NCI-H460 (cell line): Measurements from ENCODE around the gene OSGEP. TPM values are rescaled to one million over a fixed set of nuclear protein-coding genes. Genes with fewer than 3 reads are reported as not detected.
"Not testable (repeated sequence)": the region's sequence is repeated elsewhere in the genome, so short reads cannot be mapped to it uniquely, and the experiment has no call there.

Experiments
- DNase-seq: peaks from one replicate; pipeline ENCODE4 v3.0.0-alpha.2; 2016; ENCODE audit warnings: low read depth; ENCODE audit errors: extremely low read depth
- total RNA-seq: library from RNA; depleted of rRNA; stranded (reverse); fragments of >200 nt; shearing (Covaris generic); gene quantifications from 2 replicates; pipeline ENCODE4 v1.2.3, GENCODE V29; 2014

OSGEP gene
- total RNA-seq, 1 experiment from 2014 or later: 32.6 TPM

DNA sequence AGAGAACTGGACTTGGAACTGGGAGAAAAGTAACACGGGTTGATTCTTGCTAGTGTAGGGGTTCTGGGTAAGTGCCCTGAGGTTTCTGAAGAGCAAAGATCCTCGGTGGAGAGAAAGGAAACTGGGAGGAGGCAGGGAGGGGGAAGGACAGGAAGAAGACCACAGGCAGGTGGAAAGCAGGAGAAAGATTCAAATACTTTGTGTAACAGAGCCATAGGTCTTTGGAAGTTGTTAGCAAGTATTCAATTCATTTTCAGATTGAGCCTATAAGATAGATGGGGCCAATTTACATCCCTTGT lies 15.9 kb upstream of the OSGEP start:
- no peak for DNase-seq

DNA sequence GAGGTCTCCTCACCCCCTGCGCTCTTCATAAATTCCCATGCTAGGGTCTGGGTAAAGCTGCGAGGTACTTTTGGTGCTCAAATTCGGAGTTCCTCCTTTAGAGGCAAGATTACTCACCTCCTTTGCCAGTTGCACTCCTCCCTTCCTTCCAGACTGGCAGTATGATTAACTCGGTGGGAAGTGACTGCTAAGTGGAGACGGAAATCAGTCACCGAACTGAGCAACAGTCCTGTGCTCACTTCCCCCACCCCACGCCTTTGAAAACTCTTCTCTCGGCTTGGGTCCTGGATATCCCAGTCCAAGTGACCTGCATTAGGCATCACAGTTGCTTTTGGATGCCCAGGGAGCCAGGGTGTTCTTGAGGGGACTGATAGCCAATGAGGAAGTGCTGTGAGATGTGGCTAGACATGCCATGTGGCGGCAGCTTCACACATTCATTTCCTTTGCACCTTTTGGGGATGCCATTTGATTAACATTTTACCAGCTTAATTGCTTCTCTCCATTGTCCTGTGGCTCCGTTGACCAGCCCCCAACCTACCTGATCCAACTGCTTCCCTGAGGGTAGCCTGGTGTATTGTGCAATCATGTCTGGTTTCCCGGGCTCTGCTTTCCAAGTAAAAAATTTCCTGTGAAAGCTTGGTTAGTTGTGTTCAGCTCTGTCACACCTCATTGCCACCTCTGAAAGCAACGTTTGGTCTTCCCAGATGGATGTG lies 15.4 kb upstream of the OSGEP start:
- DNase-seq: peak; percentile 54

DNA sequence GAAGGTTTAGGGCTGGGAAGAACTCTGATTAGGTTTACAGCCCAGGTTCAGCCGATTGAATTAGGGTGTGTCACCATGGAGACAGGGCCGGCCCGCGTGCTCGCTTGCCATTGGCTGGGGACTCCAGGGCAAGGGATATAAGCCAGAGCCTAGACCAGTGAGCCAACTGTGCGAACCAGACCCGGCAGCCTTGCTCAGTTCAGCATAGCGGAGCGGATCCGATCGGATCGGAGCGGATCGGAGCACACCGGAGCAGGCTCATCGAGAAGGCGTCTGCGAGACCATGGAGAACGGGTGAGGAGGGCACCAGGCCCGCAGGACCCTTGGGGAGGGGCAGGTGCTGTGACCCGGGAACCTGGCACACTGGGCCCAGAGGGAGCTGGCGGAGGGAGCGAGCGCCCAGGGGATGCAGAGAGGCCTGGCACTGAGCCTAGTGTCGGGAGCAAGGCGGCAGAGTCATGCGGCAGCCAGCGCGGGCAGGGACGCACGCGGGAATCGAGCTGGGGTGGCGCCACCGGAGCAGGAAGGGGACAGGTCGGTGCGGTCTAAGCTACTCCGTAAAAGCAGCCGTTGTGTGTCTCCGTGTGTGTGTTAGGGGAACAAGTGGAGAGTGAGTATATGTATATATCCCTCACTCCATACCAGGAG lies 14.8 kb upstream of the OSGEP start, which contains the start of gene PNP:
Gene PNP (plus strand): TSS at position 165 of the 648 bp plus-strand sequence. CDS start 119 bp downstream, at position 284.
- DNase-seq: peak; percentile 88

DNA sequence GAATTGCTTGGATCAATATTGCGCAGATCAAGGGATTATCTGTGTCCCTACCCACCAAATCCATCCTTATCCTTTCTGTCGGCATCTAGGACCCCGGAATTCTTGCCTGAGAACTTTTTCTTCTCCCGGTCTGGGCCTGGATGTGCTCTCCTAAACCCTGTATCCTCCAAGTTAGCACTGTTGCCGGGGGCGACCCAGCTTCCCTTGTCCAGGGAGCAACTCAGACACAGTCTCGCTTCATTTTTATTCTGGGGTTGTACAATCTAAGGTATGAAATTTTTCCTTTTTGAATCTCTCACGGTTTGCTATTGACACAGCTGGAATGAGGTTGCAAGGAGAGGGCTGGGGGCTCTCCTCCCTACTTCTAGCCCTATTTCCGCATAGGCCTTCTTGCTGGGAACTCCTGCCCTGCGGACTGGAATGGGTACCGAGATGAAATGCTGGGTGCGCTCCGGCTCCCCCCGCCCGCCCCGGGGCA lies 14.2 kb upstream of the OSGEP start:
- DNase-seq: no peak

DNA sequence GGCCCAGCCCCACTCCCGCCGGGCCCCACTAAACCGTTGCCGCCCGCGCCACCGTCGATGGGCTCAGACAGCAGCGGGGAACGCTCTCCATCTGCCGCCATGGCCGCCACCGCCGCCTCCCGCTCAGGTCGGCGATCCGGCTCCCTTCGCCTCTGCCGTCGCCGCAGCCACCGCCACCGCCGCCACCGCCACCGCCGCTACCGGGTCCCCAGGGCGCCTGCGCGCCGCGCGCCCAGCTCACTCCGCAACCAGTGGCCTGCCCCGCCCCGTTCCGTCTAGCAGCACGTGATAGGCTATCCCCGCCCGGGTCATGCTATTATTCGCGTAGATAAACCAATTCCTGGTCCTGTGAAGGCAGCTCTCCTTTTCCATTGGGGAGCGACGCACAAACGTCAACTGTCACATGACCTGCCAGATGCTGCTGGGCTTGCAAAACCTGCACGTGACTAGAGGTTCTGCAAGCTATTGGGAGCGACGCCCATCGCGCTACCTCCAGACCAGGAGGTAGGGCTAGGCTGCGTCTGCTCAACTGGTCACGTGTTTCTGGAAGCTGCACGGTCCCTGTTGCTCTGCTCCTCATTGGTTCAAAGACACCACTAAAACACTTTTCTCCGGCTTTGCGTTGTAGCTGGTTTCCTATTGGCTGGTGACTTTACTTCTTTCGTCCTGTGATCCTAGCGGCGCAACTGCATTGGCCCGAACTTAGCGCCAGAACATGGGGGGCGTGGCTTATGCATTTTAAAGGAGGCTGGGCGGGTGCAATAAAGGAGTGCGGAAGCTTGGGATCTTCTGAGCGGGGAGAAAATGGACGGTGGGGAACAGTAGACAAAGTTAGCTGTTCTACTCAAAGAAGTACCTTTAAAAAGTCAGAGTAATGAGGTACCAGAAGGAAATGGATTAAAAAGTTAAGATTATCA lies 6.9 kb upstream of the OSGEP start, which contains the start of gene PIP4P1:
Gene PIP4P1 (minus strand): TSS at position 210 of the 917 bp plus-strand sequence. CDS start 109 bp downstream, at position 101.
- DNase-seq: peak; percentile 100

DNA sequence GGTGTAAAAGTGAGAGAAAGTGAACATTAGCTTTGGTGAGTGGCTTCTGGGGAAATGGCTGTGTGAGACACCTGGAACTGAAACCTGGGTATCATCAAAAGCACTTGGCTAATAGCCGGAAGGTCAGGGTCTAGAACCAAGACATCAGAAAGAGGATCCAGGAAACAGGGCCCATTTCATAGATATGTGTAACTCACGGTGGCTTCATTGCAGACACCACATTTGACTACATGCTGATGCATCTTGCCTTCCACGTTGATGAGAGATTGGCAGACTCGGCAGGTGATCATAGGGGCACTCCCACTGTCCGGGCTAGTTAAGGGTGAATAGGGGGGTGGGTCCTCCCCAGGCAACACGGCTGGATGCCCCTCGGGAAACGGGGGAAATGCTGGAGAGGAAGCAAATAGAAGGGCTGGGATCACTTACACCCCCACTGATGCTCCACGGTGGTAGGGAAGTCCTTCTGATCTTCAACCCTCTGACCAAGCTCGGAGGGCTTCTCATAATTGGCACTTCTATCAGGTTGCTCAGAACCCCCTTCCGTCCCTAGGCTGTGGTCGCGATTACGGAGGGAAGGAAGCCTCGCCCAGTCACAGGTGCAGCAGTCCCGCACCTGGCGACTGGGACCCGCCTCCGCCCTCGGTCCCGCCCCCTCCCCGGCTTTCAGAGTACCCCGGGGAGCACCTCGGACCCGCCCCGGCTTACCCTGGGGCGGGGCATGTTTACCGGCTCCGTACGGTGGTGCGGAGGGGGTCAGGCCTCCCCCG lies 6.0 kb upstream of the OSGEP start:
- DNase-seq: no peak

DNA sequence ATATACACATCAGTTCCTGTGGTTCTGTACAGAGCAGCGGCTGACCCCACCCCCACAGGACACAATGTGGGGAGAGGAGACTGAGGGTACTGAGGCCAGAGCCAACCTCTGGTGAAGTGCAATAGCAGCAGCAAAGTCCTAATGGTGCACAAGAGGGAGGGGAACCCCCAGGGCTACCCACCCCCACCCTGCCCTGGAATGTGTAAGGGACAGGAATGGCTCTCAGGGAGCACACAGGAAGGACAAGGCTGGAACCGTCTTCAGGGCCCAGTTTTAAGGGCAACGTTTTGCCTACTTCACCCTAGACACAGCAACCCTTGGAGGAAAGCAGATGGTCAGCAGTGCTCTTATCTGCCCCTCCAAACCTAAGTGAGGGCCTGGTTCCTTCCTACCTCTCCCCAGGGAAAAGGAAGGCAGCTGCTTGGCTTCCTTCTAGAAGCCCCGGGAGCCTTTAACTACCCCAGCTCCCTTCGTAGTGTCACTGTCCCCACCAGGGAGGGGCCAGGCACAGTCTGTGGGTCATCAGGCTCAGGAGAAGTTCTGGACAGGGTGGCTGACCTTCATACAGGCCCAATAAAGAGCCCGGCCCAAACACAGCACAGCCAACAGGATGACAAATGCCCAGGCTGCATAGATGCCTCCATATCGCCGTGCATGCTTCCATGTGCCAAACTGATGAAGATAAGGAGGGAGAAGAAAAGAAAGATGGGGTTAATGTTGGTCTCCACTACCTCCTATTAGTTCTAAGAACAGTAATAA lies 3.6 kb upstream of the OSGEP start:
- DNase-seq: no peak

DNA sequence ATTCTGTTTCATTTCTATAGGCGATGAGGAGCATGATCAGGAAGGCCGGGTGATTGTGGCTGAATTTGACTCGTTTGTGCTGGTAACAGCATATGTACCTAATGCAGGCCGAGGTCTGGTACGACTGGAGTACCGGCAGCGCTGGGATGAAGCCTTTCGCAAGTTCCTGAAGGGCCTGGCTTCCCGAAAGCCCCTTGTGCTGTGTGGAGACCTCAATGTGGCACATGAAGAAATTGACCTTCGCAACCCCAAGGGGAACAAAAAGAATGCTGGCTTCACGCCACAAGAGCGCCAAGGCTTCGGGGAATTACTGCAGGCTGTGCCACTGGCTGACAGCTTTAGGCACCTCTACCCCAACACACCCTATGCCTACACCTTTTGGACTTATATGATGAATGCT lies 2.4 kb upstream of the OSGEP start:
- no peak for DNase-seq

DNA sequence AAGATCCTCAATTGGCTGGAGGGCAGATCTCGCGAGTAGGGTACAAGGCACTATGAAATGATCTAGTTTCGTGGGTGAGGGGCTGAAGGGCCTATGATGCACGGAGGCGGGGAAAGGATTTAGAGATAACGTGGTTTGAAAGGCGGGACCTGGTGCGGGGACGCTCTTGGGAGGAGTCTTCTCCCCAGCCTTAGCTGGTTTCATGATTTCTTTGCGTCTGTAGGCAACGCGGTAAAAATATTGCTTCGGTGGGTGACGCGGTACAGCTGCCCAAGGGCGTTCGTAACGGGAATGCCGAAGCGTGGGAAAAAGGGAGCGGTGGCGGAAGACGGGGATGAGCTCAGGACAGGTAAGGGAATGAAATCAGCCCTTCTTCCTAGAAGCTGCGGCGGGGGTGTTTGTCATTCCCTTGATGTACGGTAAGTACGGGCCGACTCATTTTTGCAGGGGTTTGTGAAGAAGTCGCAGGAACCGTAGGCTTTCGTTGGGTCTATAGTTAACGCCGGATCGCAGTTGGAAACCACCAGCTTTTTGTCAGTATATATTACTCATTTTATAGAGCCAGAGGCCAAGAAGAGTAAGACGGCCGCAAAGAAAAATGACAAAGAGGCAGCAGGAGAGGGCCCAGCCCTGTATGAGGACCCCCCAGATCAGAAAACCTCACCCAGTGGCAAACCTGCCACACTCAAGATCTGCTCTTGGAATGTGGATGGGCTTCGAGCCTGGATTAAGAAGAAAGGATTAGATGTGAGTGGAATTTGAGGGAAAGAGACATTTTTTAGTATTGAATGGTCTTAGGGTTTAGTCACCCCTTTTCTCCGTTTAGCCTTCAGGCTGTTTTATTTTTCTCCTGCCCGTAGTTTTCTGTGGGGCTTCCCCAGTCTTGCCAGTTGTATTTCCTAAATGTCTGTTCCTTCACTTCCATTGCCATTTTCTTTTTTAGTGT lies 1.0 kb upstream of the OSGEP start:
- DNase-seq: peak; percentile 67

DNA sequence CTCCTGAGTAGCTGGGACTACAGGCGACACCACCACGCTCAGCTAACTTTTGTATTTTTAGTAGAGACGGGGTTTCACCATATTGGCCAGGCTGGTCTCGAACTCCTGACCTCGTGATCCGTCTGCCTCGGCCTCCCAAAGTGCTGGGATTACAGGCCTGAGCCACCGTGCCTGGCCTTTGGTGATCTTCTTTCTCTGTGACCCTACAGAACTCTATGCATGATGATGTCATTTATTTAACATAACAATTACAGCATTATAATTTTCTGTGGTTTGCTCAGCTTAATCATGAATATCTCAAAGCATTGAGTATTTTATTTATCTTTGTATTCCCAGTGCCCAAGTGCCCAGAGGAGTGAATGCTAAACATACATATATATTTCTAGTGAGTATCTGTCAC lies 1.8 kb downstream of the OSGEP start:
- not testable (repeated sequence) for DNase-seq

DNA sequence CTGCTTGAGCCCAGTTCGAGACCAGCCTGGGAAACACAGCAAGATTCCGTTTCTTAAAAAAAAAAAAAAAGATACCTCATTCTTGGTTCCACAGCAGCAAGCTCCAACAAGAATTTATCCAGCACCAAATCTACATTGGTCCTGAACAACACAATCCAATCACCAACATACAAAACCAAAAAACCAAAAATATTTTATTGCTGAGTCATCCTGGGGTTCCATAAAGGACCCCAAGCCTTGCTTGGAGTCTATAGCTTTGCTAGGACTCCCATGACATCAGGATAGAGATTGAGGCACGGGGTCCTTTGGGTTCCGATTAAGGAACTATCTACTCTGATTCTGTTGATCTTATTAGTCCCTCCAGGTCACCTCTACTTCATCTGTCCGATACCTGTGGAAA lies 7.7 kb downstream of the OSGEP start:
- no peak for DNase-seq

DNA sequence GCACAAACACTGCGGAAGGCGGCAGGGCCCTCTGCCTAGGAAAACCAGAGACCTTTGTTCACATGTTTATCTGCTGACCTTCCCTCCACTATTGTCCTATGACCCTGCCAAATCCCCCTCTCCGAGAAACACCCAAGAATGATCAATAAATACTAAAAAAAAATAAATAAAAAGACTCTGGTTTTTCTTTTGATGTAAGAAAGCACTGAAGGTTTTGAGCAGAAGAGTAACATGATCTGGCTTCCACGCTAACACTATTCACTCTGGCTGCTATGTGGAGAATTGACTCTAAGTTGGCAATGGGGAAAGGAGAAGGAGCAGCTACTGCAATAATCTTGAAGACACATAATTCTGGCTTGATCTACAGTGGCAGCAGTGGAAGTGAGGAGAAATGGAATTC lies 11.0 kb downstream of the OSGEP start:
- not testable (repeated sequence) for DNase-seq

DNA sequence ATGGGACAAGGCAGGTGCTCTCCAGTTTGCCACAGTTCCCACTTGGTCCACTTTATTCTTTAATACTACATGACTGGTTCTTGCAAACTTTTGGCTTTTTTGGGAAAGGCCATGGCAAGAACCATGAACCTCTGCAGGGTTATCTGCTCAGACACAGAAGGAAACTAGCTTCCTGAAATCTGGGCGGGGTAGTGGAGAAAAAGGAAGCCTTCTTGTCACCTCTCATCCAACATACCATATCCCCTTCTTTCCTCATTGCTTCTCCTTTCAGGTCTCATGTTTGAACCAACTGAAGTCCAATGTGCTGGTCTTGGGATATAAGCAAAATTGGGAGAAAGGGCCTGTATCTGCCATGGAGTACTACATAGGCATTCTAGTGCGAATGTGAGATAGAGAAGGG lies 13.2 kb downstream of the OSGEP start:
- no peak for DNase-seq

DNA sequence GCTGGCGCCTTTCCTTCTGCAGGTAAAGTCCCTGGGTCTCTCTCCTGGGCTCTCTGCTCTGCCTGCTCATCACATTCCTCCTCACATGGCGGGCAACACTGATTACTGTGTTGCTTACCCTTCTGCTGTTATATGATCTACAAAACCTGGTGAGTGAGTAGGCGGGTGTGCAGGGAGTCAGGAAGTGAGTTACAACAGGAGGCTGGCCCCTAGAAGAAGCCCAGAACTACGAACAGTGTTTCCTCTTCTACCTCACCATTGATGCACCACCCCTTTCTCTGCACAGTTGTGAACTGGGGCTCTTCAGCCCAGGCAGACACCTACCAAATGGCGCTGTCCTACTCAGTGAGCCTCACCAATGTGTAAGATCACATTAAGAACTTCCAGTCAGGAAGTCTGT lies 13.7 kb downstream of the OSGEP start:
- DNase-seq: no peak

DNA sequence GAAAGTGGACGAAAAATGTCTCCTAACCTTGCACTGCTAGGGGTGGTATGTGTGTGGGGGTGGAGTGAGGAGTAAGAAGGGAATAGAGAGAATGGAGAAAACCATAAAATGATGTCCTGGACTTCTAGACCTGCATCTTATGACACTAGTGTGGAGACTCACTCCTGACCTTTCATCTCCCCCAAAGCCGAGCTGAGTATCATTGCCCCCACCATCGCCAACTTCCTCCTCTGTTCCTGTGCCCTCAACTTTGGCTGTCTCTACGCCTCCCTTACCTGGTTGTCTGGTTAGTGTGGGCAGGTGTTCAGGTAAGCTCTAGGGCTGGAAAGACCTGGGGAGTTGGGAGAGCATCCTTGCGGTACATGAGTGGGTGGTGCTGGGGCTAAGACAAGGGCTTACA lies 14.1 kb downstream of the OSGEP start:
- no peak for DNase-seq

DNA sequence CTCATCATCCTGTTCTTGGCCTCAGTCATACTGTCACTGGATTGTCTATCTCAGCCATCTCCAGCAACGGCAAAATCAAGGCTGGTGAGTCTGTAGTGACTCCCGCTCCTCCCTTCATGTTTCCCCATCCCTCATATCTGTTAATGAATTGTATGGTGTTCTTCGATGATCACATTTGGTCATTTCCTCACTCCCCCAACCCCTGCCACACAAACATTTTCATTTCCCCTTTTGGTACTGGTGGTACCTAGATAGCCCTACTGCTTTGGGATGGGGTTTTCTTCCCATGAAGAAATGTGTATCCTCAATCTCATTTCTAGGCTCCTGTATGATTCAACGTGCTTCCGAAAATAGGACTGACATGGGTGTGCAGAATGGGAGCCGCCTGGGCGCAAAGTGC lies 15.9 kb downstream of the OSGEP start:
- DNase-seq: no peak

DNA sequence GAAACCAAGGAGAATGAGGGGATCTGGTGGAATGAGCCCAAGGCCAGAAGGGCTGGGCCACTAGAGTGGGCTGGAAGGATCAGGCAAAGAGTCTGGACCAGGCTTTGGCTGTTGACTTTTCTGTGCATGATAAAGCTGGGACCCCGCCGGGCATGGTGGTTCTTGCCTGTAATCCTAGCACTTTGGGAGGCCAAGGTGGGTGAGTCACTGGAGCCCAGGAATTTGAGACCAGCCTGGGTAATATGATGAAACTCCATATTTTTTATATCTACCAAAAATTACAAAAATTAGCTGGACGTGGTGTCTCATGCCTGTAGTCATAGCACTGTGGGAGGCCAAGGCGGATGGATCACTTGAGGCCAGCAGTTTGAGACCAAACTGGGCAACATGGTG lies 18.3 kb downstream of the OSGEP start:
- no peak for DNase-seq

DNA sequence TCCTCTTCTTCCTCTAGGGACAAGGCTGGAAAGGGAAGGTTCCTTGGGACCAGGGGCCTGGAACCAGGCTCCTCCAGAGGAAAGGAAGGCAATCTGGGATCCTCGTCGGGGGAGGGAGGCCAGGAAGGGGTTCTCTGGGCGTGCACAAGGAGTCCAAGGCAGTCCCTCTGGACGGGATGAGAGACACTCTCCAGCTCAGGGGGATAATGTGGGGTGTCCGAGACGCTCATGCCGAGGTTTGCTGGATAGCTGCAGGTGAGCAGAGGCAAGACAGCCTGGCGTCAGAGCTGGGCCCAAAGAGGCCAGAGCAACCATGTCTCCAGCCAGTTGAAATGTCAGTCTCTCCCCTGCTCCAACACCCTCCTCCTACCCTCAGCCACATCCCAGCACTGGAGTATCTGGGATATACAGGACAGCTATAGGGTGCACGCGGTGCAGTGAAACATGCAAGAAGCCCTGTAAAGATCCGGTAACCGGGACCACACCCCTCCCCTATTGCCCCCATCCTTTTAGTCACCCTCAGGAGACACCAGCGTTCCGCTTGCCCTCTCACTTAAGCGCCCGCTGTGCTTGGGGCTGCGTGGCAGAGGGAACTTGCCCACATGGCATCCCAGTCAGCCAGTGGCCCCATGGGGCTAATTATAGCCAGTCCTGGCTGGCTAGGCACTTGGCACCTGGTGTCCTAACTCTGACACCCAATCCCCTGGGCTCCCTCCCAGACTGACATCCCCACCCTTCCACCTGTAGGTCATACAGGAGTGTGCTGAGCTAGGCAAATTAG lies 18.8 kb downstream of the OSGEP start, which contains the start of gene KLHL33:
Gene KLHL33 (minus strand): TSS at position 585 of the 781 bp plus-strand sequence. CDS start 355 bp downstream, at position 230.
- DNase-seq: no peak
